DLD1 (cell line): ENCODE results near the gene DICER1.
"Not testable (repeated sequence)": the region's sequence is repeated elsewhere in the genome, so short reads cannot be mapped to it uniquely, and the experiment has no call there.

ENCODE experiments used
- in situ Hi-C: cut with HindIII; loops from 2 replicates; pipeline ENCODE4 v1.10.0; 2017; ENCODE audit warnings: low sequenced_read_pairs

DICER1 gene, protein sequence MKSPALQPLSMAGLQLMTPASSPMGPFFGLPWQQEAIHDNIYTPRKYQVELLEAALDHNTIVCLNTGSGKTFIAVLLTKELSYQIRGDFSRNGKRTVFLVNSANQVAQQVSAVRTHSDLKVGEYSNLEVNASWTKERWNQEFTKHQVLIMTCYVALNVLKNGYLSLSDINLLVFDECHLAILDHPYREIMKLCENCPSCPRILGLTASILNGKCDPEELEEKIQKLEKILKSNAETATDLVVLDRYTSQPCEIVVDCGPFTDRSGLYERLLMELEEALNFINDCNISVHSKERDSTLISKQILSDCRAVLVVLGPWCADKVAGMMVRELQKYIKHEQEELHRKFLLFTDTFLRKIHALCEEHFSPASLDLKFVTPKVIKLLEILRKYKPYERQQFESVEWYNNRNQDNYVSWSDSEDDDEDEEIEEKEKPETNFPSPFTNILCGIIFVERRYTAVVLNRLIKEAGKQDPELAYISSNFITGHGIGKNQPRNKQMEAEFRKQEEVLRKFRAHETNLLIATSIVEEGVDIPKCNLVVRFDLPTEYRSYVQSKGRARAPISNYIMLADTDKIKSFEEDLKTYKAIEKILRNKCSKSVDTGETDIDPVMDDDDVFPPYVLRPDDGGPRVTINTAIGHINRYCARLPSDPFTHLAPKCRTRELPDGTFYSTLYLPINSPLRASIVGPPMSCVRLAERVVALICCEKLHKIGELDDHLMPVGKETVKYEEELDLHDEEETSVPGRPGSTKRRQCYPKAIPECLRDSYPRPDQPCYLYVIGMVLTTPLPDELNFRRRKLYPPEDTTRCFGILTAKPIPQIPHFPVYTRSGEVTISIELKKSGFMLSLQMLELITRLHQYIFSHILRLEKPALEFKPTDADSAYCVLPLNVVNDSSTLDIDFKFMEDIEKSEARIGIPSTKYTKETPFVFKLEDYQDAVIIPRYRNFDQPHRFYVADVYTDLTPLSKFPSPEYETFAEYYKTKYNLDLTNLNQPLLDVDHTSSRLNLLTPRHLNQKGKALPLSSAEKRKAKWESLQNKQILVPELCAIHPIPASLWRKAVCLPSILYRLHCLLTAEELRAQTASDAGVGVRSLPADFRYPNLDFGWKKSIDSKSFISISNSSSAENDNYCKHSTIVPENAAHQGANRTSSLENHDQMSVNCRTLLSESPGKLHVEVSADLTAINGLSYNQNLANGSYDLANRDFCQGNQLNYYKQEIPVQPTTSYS (N-terminal part only)

DNA sequence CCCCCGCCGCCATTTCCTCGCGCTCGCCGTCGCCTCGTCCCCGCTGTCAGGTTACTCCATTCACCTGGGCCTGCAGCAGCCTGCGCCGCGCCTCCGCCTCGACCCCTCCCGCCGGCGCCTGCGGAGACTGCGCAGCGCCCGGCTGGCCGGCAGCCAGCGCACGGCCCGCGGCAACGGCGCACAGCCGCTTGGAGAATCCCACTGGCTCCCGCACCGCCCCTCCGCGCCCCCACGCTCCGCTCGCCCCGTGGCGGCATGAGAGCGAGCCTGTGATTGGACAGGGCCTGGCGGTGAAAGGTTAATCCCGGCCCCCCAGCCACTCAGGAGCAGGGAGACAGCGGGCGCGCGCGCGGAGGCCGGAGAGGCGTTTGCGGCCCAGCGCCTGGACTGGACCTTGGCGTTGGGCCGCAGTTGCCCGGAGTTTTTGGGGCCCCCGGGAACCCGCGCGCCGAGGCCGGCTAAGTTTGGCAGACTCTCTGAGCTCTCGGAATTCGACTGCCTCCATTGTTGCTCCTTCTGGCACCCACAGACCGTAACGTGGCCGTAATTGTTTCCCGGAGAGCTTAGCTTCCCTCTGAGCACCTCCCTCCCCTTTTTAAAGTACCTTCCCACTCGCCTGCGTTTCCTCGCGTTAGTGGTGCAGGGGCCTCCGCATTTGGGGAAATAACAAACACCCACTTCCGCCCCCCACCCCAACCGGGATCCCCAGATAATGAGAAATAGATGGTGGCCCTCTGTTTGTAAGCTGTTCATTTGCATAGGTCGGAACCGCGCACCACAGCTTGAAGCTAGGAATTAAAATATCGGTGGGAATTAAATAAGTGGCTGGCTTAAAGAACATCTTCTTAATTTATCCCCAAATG lies at the start of gene DICER1:
TSS of gene DICER1 (minus strand) at position 203 of the 863 bp plus-strand sequence. CDS start 24,071 bp downstream, outside the sequence.
- in situ Hi-C loops, result no loop called here

DNA sequence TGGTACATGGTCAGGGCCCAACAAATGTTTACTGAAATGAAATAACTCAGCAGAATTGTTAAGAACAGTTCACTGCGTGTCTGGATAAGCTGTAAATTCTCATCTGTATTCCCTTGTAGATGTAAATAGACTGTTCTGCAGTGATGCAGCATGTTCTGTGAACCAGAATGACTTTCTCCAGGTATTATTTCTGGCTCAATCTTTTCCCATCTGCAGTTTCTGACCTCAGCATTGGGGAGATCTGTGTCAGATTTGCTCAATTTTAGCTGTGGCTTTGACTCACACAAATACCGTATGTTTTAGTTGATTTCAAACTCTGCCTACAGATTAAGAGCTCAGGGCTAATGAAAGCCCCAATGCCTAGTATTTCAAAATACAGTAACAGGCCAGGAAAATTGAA lies 49.2 kb upstream of the DICER1 start:
- in situ Hi-C loops, result no loop called here

DNA sequence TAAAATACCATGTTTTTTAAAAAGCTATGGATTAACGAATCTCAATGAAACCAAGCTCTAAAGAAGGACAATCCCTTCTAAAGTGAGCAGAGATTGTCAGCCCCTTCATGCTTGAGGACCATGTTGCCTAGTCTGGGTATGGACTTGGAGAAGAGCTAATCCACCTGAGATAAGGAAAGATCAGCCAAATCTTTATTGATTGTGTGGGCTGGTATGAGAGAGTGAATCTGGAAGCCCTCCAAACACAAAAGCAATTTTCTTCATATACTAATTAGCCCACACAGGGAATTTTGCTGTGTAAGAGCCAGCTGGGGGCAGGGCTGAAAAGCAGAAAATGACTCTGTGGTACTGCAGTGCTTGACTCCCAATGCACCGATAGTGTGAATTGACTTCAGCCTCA lies 47.4 kb upstream of the DICER1 start:
- in situ Hi-C loops, result no loop called here

DNA sequence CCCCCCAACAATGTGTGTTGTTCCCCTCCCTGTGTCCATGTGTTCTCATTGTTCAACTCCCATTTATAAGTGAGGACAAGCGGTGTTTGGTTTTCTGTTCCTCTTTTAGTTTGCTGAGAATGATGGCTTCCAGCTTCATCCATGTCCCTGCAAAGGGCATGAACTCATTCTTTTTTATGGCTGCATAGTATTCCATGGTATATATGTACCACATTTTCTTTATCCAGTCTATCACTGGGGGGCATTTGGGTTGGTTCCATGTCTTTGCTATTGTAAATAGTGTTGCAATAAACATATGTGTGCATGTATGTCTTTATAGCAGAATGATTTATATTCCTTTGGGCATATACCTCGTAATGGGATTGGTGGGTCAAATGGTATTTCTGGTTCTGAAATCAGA lies 44.4 kb upstream of the DICER1 start:
- in situ Hi-C loops, result not testable (repeated sequence)

DNA sequence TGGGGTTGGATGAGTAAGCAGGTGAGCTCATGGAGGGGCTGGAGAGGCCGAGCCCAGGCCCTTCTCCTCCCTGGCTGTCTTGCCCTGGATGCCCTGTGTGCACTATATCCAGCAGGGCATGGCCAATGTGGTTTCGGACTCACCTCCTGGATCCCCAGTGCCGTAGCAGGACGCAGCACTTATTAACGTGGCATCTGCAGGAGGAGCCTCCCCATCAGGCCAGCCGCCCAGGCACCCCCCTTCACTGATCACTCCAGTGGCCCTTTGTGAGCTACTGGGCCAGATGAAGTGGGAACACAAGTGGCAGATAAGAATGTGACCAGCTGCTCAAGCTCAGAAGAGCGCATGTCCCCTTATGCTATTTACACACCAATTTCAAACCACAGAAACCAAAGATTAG lies 43.1 kb upstream of the DICER1 start:
- in situ Hi-C loops, result no loop called here

DNA sequence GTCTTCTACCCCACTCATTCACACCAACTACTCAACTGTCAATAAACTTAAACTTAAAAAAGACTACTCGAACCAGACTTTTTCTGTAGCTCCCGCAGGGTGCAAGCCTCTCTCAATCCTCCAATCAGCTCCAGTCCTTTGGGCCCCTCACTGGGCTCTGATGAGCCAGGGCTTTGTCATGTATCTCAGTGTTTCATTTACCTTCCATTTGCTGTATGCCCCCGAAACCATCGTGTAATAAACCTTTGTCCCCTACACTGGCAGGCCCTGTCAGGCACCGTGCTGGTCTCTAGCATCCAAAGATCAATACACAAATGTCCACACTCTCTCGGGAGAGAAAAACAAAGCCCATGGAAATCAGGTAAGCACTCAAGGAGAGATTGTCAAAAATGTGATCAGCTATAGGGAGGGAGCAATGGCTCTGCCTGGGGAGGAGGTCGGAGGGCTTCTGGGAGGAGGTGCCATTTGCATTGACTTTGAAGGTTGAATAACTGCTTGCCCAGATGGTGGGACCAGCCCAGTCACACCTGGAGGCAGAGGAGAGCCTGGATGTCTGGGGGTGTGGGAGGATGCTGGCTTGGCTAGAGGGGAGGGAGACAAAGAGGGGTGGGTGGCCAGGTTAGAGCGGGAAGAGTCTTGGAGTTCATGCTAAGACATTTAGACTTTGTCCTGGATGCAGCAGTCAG lies 42.1 kb upstream of the DICER1 start:
- in situ Hi-C loops, result no loop called here

DNA sequence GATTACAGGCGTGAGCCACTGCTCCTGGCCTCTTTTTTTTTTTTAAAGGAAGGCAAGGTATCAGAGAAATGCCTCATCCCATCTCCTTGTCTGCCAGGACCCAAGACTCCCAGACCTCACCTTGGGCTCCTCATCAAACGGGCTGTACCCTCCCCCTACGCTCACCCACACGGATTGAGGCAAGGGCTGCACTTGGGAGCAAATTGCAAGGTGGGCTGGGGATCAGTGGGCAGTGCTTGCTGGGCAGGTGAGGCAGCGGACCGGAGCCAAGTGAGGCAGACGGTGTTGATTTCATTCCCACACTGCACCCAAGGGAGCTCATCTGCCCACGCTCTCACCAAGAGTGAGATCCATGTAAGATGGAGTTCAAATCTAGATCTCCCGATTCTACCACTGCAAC lies 41.0 kb upstream of the DICER1 start:
- in situ Hi-C loops, result no loop called here

DNA sequence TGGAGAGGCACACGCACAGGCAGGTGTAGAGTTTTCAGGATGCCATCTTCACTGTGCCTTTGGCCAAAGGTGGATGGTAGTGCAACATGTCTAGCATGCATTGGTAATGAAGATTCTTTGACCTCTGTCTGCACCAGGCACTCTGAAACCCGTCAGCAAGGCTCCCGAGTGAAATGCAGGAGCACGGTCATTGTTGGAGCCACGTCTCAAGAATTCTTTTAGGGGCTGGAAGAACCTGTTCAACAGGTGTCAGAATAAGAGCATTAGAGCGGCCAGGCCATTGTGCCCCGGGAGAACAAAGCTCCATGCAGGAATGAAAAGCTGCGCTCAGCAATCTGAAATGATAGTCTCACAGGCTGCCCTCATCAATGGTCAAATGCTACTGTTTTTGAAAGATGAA lies 40.2 kb upstream of the DICER1 start:
- in situ Hi-C loops, result no loop called here

DNA sequence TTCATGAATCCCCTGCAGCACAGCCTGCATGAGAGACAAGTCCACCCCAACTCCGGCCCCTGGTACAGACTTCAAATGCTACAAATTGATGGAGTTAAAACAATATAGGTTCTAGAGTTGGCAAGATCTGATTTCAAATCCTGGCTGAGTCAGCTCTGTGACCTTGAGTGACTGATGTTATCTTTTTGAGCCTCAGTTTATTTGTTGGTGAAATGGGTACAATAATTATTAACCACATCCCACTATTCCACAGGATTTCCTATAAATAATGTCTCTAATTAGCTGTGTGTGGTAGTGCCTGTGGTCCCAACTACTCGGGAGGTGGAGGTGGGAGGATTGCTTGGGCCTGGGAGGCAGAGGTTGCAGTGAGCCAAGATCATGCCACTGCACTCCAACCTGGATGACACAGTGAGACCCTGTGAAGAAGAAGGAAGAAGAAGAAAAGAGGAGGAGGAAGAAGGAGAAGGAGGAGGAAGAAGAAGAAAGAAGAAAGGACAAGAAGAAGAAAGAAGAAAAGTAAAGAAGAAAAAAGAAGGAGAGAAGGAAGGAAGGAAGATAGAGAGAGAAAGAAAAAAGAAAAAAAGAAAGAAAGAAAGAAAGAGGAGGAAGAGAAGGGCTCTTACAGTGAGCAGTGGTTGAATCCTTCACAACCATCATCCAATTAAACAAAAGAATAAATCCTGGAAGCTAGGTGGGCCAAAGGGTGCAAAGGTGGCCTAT lies 39.7 kb upstream of the DICER1 start:
- in situ Hi-C loops, result no loop called here

DNA sequence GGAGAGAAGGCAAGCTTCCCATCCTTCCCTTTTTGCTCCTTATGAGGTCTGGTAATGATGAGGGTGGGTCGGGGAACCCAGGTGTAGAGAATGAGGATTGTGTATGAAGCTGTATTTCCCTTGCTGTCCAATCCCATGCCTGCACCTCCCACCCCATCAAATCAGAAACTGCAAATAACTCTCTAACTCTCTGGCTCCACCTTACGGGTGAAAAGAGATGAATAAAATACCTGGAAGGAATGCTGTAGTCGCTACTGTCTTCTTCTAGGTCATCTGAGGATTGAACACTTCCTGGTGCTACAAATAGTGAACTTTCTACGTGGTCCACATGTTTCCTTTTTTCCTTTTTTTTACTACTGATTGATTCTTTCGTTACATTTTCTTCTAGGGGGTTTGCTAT lies 38.9 kb upstream of the DICER1 start:
- in situ Hi-C loops, result no loop called here

DNA sequence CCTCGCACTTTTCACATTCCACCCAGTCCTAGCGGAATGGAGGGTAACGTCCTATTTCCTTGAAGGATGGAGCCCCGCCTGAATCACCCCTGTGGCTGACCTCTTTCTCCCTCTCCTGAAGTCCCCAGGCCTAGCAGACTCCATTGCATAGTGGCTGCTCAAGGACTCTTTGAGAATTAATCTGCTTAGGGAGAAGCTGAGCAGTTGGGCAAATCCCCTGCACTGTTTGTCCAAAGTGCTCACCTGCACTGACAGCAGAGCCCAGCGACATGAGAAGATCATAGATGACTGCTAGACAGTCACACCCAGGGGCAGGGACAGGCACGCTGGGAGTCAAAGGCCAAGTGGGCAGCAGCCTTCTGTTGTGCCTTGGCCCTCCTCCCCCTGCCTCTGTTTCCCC lies 37.7 kb upstream of the DICER1 start:
- in situ Hi-C loops, result no loop called here

DNA sequence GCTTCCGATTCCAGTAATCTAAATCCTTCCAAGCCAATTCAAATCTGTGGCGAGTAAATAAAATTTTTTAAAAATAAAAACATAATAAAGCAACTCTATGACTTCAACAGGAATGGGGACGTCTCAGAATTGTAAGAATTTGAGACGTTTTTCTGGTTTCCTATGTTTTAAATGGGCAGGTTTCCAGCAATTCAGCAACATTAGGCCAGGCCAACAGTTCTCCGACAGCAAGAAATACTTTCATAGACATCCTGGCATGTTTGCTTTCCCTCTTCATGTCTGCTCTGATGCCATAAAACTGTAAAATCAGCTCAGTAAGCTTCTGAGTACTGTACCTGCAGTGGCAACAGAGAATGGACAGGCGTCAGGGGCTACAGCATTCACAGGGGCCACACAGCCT lies 35.8 kb upstream of the DICER1 start:
- in situ Hi-C loops, result no loop called here

DNA sequence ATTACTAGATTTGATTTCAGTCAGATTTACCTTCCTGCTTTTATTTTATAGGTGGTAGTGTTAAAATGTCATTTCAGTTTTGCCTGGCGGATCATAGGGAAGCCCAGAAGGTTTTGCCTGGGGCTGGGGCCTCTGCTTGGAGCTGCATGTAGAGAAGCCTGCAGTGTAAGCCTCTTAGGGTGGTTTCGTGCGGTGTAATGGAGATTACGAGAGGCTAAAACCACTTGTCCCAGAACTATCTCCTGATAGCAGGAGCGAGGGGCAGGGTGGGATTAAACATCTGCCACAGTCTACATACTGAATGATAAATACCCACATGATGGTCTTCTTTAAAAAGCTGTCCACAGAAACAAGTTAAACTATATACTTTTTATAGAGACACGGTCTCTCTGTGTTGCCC lies 35.0 kb upstream of the DICER1 start:
- in situ Hi-C loops, result no loop called here

DNA sequence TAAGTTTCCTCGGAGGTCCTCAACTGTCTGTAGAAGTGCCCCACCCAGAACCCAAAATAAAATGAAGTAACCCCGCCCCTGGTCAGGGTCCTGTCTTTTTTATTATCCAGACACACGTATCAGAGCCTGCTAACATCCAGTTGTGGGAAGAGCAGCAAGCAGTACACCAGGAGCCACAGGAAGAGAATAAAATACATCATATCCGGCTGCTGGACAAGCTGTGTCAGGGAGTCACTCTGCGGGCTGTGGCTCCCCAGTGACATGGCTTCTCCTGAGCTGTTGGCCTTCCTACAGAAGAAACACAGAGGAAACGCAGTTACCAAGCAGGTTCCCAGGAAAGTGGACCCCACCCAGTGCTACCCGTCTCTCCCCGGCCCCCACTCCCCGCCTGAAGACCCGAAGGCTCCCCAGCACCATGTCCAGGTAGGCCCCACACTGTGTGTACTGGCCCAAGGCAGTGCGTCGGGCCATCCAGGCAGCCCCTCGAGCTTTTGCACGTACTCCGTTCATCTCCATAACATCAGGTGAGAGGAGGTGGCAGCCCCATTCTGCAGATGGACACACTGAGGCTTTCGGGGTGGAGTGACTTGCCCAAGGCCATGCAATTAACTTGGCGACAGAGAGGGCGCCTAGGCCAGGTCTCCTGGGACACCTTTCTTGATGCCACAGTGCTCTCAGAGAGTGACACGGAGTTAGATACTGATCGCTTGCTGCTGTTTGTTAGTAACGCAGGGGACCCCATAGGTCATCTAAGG lies 34.3 kb upstream of the DICER1 start:
- in situ Hi-C loops, result no loop called here

DNA sequence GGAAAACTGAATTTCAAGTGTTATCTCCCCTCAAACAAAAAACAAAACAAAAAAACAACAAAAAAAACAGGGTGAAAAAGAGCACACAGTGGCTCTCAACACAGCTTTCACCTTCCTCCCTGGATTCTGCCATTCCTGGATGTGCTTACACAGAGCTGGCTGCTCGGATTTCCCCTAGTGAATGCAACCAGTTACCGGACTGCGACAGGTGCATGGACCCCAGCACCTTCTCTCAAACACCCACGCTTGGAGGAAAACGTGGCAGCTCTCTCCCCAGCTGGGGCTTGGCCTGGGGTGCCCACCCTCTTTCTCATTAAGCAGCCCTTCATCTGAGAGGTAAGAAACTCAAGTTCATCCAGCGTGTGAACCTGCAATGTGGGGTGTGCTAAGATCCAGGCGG lies 33.5 kb upstream of the DICER1 start:
- in situ Hi-C loops, result no loop called here

DNA sequence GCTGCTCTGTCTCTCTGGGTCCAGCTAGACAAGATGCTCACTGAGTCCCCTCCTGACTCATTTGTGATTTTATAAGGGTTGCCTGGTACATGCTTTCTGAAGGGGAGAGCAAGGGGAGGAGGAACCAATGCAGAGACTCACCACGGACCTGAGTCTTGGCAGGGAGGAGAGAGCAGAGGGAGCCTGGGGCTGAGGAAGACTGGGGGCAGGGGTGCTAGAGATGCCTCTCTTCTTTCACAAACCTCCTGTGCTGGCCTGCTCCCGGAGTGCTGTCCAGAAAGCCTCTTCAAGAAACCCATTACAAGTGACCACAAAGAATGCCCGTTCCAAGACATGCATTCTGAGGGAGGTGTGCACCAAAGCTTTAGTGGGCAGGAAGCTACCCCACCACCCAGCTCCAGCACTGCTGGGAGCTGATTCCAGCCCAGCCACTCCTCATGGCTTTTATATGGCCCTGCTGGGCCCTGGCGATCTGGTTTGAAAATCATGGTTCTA lies 33.1 kb upstream of the DICER1 start:
- in situ Hi-C loops, result no loop called here

DNA sequence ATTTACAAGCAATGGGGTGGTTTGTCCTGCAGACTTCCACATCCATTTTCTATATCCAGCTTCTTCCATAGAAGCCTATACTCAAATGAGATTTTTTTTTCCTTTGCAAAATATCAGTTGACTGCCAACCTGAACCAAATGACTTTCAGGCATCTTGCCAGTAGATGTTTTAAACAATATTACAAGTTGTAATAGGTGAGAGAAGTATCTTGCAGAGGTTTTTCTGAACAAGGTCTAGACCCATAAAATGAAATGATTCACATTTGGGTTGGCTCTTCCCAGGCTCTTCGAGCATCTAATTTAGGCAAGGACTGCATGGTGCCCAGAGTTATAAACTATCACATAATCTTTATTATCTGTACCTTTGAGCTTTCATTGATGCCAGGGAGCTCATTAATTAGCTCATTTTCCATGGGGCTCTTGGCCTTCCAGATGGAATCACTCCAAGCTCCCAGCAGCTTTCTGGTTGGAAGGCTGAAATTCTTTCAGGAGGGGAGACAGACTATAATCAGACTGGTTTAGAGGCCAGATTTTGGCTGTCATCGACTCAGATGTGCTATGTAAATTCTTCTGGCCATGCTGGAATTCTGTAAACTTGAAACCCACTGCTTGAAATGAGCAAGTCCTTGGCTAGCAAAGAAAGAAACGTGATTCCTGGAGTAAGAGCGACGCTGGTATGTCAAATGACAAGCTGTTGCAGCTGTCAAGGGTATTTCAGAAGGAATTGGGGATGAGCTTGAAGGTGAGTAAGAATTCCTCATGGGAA lies 32.2 kb upstream of the DICER1 start:
- in situ Hi-C loops, result no loop called here

DNA sequence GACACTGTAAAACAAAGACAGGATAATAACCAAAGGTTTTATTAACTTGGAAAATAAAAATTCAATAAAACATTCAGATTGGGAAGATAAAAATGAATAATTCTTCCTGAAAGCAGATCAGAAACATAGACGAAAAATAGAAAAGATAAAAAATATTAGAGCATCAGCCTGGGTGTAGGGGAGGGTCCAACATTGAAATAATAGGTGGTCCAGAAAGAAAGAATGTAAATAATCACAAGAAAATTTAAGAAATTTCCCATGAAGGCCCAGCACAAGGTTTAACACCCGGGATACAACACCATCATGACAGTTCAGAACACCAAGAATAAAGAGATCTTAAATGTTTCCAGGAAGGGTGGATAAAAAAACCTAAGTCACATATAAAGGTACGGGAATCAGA lies 31.1 kb upstream of the DICER1 start:
- in situ Hi-C loops, result no loop called here
